DMS 273 treated with DMSO at 0.1 percent for 48 hours (cell line): ENCODE data around the gene IL2RG.

Experiments
- DNase-seq: peaks from one replicate; lab custom pipeline; 2025; lab: John Stamatoyannopoulos, UW

IL2RG gene

DNA sequence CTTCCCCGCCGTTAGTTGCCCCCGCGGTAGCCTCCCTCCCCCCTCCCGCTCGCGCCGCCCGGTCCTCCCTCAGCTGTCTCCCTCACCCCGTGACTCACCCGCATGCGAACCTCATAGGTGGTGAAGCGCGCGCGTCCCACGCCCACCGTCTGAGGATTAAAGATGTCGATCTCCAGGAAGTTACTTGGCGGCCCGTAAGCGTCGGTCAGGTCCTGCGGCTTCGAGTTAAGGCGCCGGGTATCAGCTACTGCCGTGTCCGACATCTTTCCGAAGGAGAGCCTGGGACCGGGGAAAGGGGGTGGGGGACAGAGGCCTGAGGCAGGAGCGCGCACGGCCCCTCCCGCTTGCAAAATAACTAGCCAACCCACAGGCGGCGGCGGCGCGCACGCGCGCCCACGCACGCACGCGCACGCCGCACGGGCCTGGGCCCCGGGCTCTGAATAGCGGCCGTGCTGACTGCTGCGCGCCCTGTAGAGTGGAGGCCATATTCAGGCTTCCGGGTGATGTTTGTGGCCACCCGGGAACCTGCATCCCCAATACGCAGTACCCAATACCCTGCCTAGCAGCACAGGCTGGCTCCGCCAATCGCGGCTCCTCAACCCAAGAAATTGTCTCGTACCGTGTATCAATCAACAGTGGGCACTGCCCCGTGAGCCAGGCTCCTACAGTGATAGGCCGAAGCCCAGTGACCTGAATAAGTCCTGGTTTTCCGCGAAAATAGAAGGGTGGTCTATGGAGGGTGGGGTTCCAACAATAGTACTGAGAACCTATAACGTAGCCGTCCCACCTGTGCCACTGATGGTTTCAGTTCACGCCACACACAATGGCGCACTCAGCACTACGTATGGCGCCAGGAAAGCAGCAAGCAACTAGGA is 43.1 kb downstream of the IL2RG start, which contains the start of gene SNX12:
Gene SNX12, minus strand, starts transcription at position 291 of the 875 bp plus-strand sequence. Its CDS starts 28 bp downstream, at position 263.
- DNase-seq: peak; percentile 89

DNA sequence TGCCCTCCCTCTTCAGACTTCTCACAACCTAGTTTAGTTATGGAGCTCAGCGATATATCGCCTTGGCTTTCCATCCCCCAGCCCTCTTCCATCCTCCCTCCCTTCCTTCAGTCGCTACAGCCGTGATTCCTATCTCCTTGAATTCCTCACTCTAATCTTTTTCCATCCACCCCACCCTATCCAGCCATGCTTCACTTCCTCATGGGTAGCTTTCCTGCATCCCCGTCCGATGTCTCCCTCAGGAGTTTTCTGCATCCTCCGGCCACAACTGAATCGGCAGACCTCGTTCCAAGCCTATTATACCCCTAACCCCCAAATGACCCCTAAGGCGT is 43.7 kb downstream of the IL2RG start:
- no peak for DNase-seq

- no peak for DNase-seq
Measured at GRCh38 chrX:71067089-71067488, 44.3 kb downstream of the IL2RG start.

DNA sequence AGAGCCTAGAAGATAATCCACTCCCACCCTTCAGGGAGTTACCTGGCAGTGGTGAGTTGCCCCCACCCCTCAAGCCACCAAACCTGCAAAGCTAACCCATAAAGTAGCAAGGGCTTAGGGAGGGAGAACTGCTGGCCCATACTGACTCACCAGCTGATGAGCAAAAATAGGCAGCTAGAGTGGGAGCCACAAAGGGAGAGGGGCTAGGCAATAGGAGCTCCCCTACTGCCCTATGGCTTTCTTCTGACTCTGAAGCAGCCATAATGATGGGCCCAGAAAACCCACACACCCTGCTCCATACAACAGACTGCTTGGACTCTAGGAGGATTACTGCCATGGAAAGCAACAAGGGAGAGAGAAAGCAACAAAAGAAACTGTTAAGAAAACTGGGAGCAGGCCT is 51.2 kb downstream of the IL2RG start:
- DNase-seq: no peak

- DNase-seq: no peak
Measured at GRCh38 chrX:71057848-71058530, 53.4 kb downstream of the IL2RG start.
